ENCODE measurements around the gene OR14A2. TPM values are rescaled to one million over a fixed set of nuclear protein-coding genes. Genes with fewer than 3 reads are reported as not detected.

Gene OR14A2
- polyA plus RNA-seq, 1 experiment = not detected

DNA sequence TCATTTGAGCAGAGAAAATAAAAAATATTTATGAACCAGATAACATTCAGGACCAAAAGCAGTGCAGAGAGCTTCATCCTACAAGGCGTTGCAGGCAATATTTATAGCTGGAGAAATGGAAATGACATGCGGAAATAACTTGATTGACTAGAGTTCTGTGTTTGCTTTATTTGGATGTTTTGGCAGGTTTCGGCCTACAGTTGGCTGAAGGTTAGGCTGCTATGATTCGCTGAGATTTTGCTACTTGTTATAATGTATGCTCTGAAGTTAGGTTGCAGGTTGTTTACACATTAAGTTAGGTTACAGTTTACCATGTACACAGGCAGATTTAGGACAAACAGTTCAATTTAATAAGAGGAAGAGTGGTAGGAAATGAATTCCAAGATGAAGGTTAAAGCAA lies 67.8 kb downstream of the OR14A2 start:
- no peak overlapping the region for H3K4me3 ChIP-seq (ENCODE audit: low read depth, low read length)
- ChIA-PET POLR2A (no interaction called here), CTCF (interaction anchor here (0.8 to 1.2 kb wide), 2 partner anchors 23 to 670 kb away, joined by 3 read pairs; no protein-coding TSS in a partner anchor)
- H3K36me3 ChIP-seq (ENCODE audit: control insufficient read depth, insufficient read depth, low read length) = no peaks in the 10 kb centered on the region
- no peak for TF ChIP-seq CTCF (IDR thresholded peaks at IDR 0.05; ENCODE audit: insufficient read depth, low read depth, low read length)
- no peak for DNase-seq (ENCODE audit: low read depth)
- no peaks in the 10 kb centered on the region for H3K27me3 ChIP-seq (ENCODE audit: control insufficient read depth, insufficient read depth, low read length)

GRCh38 chr1:247679639-247680038 lies 68.3 kb downstream of the OR14A2 start, which contains the start of gene OR13G1:
Gene OR13G1, minus strand, starts transcription at chr1:247679739. Its CDS starts 6,698 bp downstream, at chr1:247673041.
- Histone ChIP-seq H3K4me3 (ENCODE audit: low read depth, low read length) (no peak within 1 kb of the TSS), H3K27me3 (ENCODE audit: control insufficient read depth, insufficient read depth, low read length) (no peaks in the 10 kb centered on the region), H3K36me3 (ENCODE audit: control insufficient read depth, insufficient read depth, low read length) (no peaks in the 10 kb centered on the region)
- ChIA-PET POLR2A (no interaction called here), CTCF (interaction anchor here (0.8 kb wide), 1 partner anchor 670 kb away, joined by 3 read pairs; no protein-coding TSS in a partner anchor)
- TF ChIP-seq CTCF (IDR thresholded peaks at IDR 0.05; ENCODE audit: insufficient read depth, low read depth, low read length) = no peak
- no peak for DNase-seq (ENCODE audit: low read depth)

Other genes with a start within 250 kb of the OR14A2 start
- gene OR2C3, start 211.7 kb downstream of the OR14A2 start, polyA plus RNA-seq (2011; rRNA removed) = not detected in 2 replicates
- not detected in 2 replicates for gene GCSAML, start 199.0 kb downstream of the OR14A2 start, polyA plus RNA-seq (2011; rRNA removed)
- gene OR2G2, start 159.8 kb downstream of the OR14A2 start, polyA plus RNA-seq (2011; rRNA removed) = not detected in 2 replicates
- not detected in 2 replicates for gene OR2G3, start 142.6 kb downstream of the OR14A2 start, polyA plus RNA-seq (2011; rRNA removed)
- not detected in 2 replicates for gene OR13G1, start 68.4 kb downstream of the OR14A2 start, polyA plus RNA-seq (2011; rRNA removed)
- gene OR6F1, start 31.5 kb downstream of the OR14A2 start, polyA plus RNA-seq (2011; rRNA removed) = not detected in 2 replicates
- gene OR14K1, start 9.5 kb downstream of the OR14A2 start, polyA plus RNA-seq (2011; rRNA removed) = not detected in 2 replicates
- gene OR1C1, start 12.4 kb upstream of the OR14A2 start, polyA plus RNA-seq (2011; rRNA removed) = not detected in 2 replicates
- not detected in 2 replicates for gene OR14A16, start 76.0 kb upstream of the OR14A2 start, polyA plus RNA-seq (2011; rRNA removed)
- not detected in 2 replicates for gene OR11L1, start 93.8 kb upstream of the OR14A2 start, polyA plus RNA-seq (2011; rRNA removed)
- gene TRIM58, start 109.0 kb upstream of the OR14A2 start, polyA plus RNA-seq (2011; rRNA removed) = not detected in 2 replicates
- not detected in 2 replicates for gene OR2W3, start 147.4 kb upstream of the OR14A2 start, polyA plus RNA-seq (2011; rRNA removed)
- gene OR2T8, start 172.1 kb upstream of the OR14A2 start, polyA plus RNA-seq (2011; rRNA removed) = not detected in 2 replicates
- not detected in 2 replicates for gene OR2AJ1, start 176.7 kb upstream of the OR14A2 start, polyA plus RNA-seq (2011; rRNA removed)
- gene OR2L8, start 200.7 kb upstream of the OR14A2 start, polyA plus RNA-seq (2011; rRNA removed) = not detected in 2 replicates
- not detected in 2 replicates for gene OR2AK2, start 217.1 kb upstream of the OR14A2 start, polyA plus RNA-seq (2011; rRNA removed)